H9 (cell line): Measurements from ENCODE around the gene MORN5. TPM values are rescaled to one million over a fixed set of nuclear protein-coding genes. Genes with fewer than 3 reads are reported as not detected.

Experiments used
- DNase-seq: peaks from one replicate; pipeline ENCODE4 v3.0.0-alpha.2; 2017
- H2AFZ ChIP-seq: one replicate; pipeline ENCODE4 v1.6.1; 2013; ENCODE audit warnings: mild to moderate bottlenecking, low read length, control low read depth, moderate library complexity
- H2AK5ac ChIP-seq: 2 replicates; pipeline ENCODE4 v1.6.1; 2013; ENCODE audit warnings: low read length, control low read depth, mixed read lengths; ENCODE audit not compliant: insufficient read length
- H2BK120ac ChIP-seq: one replicate; pipeline ENCODE4 v1.6.1; 2013; ENCODE audit warnings: low read depth, mild to moderate bottlenecking, low read length, control low read depth, inconsistent platforms; ENCODE audit not compliant: poor library complexity, severe bottlenecking
- H2BK12ac ChIP-seq: 2 replicates; pipeline ENCODE4 v1.6.1; 2013; ENCODE audit warnings: low read length, control low read depth, mixed read lengths, low read depth; ENCODE audit not compliant: insufficient read length
- H2BK15ac ChIP-seq: 2 replicates; pipeline ENCODE4 v1.6.1; 2013; ENCODE audit warnings: low read depth, low read length, control low read depth
- H2BK20ac ChIP-seq: one replicate; pipeline ENCODE4 v1.6.1; 2013; ENCODE audit warnings: low read depth, mild to moderate bottlenecking, low read length, control low read depth, inconsistent platforms; ENCODE audit not compliant: poor library complexity, severe bottlenecking
- H2BK5ac ChIP-seq: 2 replicates; pipeline ENCODE4 v1.6.1; 2013; ENCODE audit warnings: low read length, control low read depth, mixed read lengths; ENCODE audit not compliant: insufficient read length
- H3K14ac ChIP-seq: 2 replicates; pipeline ENCODE4 v1.6.1; 2013; ENCODE audit warnings: low read length, control low read depth; ENCODE audit not compliant: insufficient read depth
- H3K18ac ChIP-seq: 2 replicates; pipeline ENCODE4 v1.6.1; 2013; ENCODE audit warnings: low read depth, mild to moderate bottlenecking, mixed read lengths, low read length, control low read depth; ENCODE audit not compliant: insufficient read length
- H3K23ac ChIP-seq: 2 replicates; pipeline ENCODE4 v1.6.1; 2013; ENCODE audit warnings: low read length, control low read depth, mixed read lengths, low read depth; ENCODE audit not compliant: insufficient read length
- H3K23me2 ChIP-seq: 2 replicates; pipeline ENCODE4 v1.6.1; 2013; ENCODE audit warnings: low read depth, mild to moderate bottlenecking, mixed read lengths, low read length, control low read depth; ENCODE audit not compliant: insufficient read length, poor library complexity, severe bottlenecking
- H3K27ac ChIP-seq: 2 replicates; pipeline ENCODE4 v1.5.1; 2013; ENCODE audit warnings: low read length, control low read depth, mixed read lengths, low read depth; ENCODE audit not compliant: insufficient read length
- H3K27me3 ChIP-seq: 2 replicates; pipeline ENCODE4 v1.6.1; 2013; ENCODE audit warnings: low read length, control low read depth, inconsistent platforms; ENCODE audit not compliant: insufficient read depth
- H3K4ac ChIP-seq: 2 replicates; pipeline ENCODE4 v1.6.1; 2013; ENCODE audit warnings: low read depth, mild to moderate bottlenecking, control low read depth, inconsistent platforms, low read length, moderate library complexity
- H3K4me1 ChIP-seq: 2 replicates; pipeline ENCODE4 v1.6.1; 2013; ENCODE audit warnings: low read length, control low read depth, inconsistent platforms; ENCODE audit not compliant: insufficient read depth
- H3K4me2 ChIP-seq: 2 replicates; pipeline ENCODE4 v1.6.1; 2013; ENCODE audit warnings: low read length, control low read depth, mixed read lengths; ENCODE audit not compliant: insufficient read length, insufficient read depth
- H3K56ac ChIP-seq: 2 replicates; pipeline ENCODE4 v1.6.1; 2013; ENCODE audit warnings: low read depth, mild to moderate bottlenecking, mixed read lengths, low read length, control low read depth; ENCODE audit not compliant: insufficient read length
- H3K79me1 ChIP-seq: 2 replicates; pipeline ENCODE4 v1.6.1; 2013; ENCODE audit warnings: low read depth, mild to moderate bottlenecking, moderate library complexity, low read length, control low read depth, inconsistent platforms; ENCODE audit not compliant: insufficient read depth, poor library complexity, severe bottlenecking
- H3K79me2 ChIP-seq: 2 replicates; pipeline ENCODE4 v1.6.1; 2013; ENCODE audit warnings: low read length, control low read depth, inconsistent platforms; ENCODE audit not compliant: insufficient read depth
- H3K9ac ChIP-seq: 2 replicates; pipeline ENCODE4 v1.6.1; 2013; ENCODE audit warnings: low read length, control low read depth, mixed read lengths; ENCODE audit not compliant: insufficient read length; ENCODE audit errors: extremely low read depth
- H3K9me3 ChIP-seq: one replicate; pipeline ENCODE4 v1.6.1; 2013; ENCODE audit warnings: low read depth, low read length, inconsistent platforms; ENCODE audit not compliant: control insufficient read depth
- H3T11ph ChIP-seq: one replicate; pipeline ENCODE4 v1.6.1; 2013; ENCODE audit warnings: mild to moderate bottlenecking, low read length, control low read depth, inconsistent platforms
- H4K20me1 ChIP-seq: one replicate; pipeline ENCODE4 v1.6.1; 2013; ENCODE audit not compliant: control insufficient read depth, insufficient read length, insufficient read depth
- H4K5ac ChIP-seq: 2 replicates; pipeline ENCODE4 v1.6.1; 2013; ENCODE audit warnings: low read depth, mild to moderate bottlenecking, mixed read lengths, low read length, control low read depth; ENCODE audit not compliant: insufficient read length
- H4K8ac ChIP-seq: replicated peaks from 2 replicates; pipeline ENCODE4 v1.6.1; 2013; ENCODE audit warnings: low read length, control low read depth, mixed read lengths, low read depth; ENCODE audit not compliant: insufficient read length
- H4K91ac ChIP-seq: 2 replicates; pipeline ENCODE4 v1.6.1; 2013; ENCODE audit warnings: low read depth, mild to moderate bottlenecking, moderate library complexity, mixed read lengths, low read length, control low read depth; ENCODE audit not compliant: insufficient read length
- H3K27ac Mint-ChIP-seq, 3 experiments: 2 replicates in 2 of 3; 3 replicates in 1 of 3; pipeline ENCODE4 v1.8.0; 2020 to 2021; ENCODE audit warnings: mixed read lengths in 3 of 3, mild to moderate bottlenecking in 1 of 3, moderate library complexity in 1 of 3
- H3K27me3 Mint-ChIP-seq: 2 replicates; pipeline ENCODE4 v1.8.0; 2021; ENCODE audit warnings: low read depth, mild to moderate bottlenecking, moderate library complexity, mixed read lengths
- H3K36me3 Mint-ChIP-seq, 3 experiments: 2 replicates in 2 of 3; 3 replicates in 1 of 3; pipeline ENCODE4 v1.8.0; 2020 to 2021; ENCODE audit warnings: low read depth in 3 of 3, mixed read lengths in 3 of 3; ENCODE audit not compliant: insufficient read depth in 1 of 3
- H3K4me1 Mint-ChIP-seq, 2 experiments: 2 replicates each; pipeline ENCODE4 v1.8.0; 2020; ENCODE audit warnings: mixed read lengths in 2 of 2
- H3K4me3 Mint-ChIP-seq, 2 experiments: 2 replicates in 1 of 2; 3 replicates in 1 of 2; pipeline ENCODE4 v1.8.0; 2020 to 2021; ENCODE audit warnings: mild to moderate bottlenecking in 2 of 2, mixed read lengths in 2 of 2, moderate library complexity in 1 of 2
- H3K9me3 Mint-ChIP-seq, 2 experiments: 2 replicates in 1 of 2; 3 replicates in 1 of 2; pipeline ENCODE4 v1.8.0; 2020; ENCODE audit warnings: mild to moderate bottlenecking in 2 of 2, mixed read lengths in 2 of 2, moderate library complexity in 1 of 2
- CTCF ChIP-seq: fragments of 200-600 bp; sonication (generic); conservative IDR thresholded peaks from 3 replicates; pipeline ENCODE4 v1.8.0; 2021; ENCODE audit warnings: antibody characterized with exemption, mild to moderate bottlenecking
- WGBS: extraction: QIAGEN DNeasy Blood & Tissue Kit; methylation state at CpG from one replicate; pipeline ENCODE4 v1.1.7; 2013; ENCODE audit warnings: missing lambda C conversion rate, low lambda C conversion rate, mixed read lengths; ENCODE audit not compliant: insufficient read length; ENCODE audit errors: extremely low coverage; 5-methylcytosine and 5-hydroxymethylcytosine counted together
- total RNA-seq: library from RNA; stranded (reverse); gene quantifications from 2 replicates; pipeline ENCODE4 v1.2.1, GENCODE V29; 2021

MORN5 gene
- total RNA-seq, 1 experiment from 2014 or later, result not detected

GRCh38 chr9:122192261-122192875, 32.7 kb downstream of the MORN5 start:
- Mint-ChIP-seq H3K27me3 (peaks cover 5% of the 10 kb centered on the region; the same call in 1 of the 2 replicates), H3K27ac (no peak overlapping the region), H3K36me3 (no peaks in the 10 kb centered on the region; a peak in 1 of 7 replicates), H3K9me3 (no peaks in the 10 kb centered on the region), H3K4me3 (no peak overlapping the region), H3K4me1 (peaks cover 19 to 21% of the 10 kb centered on the region in 2 experiments)
- no peaks in the 10 kb centered on the region for H3K9me3 ChIP-seq
- no peak overlapping the region for H2BK12ac ChIP-seq
- H4K91ac ChIP-seq, result no peak overlapping the region
- H4K8ac ChIP-seq, result no peak overlapping the region
- H3K23me2 ChIP-seq, result no peaks in the 10 kb centered on the region
- no peak overlapping the region for H3K4me2 ChIP-seq
- DNase-seq, result no peak
- no peak overlapping the region for H3K56ac ChIP-seq
- H3K9ac ChIP-seq, result no peak overlapping the region
- H2AK5ac ChIP-seq, result no peak overlapping the region
- no peaks in the 10 kb centered on the region for H3K79me2 ChIP-seq
- no CpG with 5 or more reads among the region's 5 CpGs for WGBS
- H3K27ac ChIP-seq, result no peak overlapping the region
- H3K79me1 ChIP-seq, result no peaks in the 10 kb centered on the region
- H4K5ac ChIP-seq, result no peak overlapping the region
- H2AFZ ChIP-seq, result no peak overlapping the region
- no peak overlapping the region for H2BK15ac ChIP-seq
- H2BK120ac ChIP-seq, result no peak overlapping the region
- H3K27me3 ChIP-seq, result no peaks in the 10 kb centered on the region
- no peaks in the 10 kb centered on the region for H3K4me1 ChIP-seq
- no peak overlapping the region for H2BK5ac ChIP-seq
- no peak overlapping the region for H2BK20ac ChIP-seq
- no peak overlapping the region for H3K4ac ChIP-seq
- H4K20me1 ChIP-seq, result no peaks in the 10 kb centered on the region
- no peak overlapping the region for H3K23ac ChIP-seq
- TF ChIP-seq CTCF, result no peak
- H3K14ac ChIP-seq, result no peak overlapping the region
- H3K18ac ChIP-seq, result no peak overlapping the region
- no peak overlapping the region for H3T11ph ChIP-seq
